Activated naive CD4-positive, alpha-beta T cell treated with anti-CD3 and anti-CD28 coated beads, Interleukin-2, amount 50 U/mL, for 72 hours (primary cell): ENCODE measurements around the gene SEPTIN10. TPM values are rescaled to one million over a fixed set of nuclear protein-coding genes. Genes with fewer than 3 reads are reported as not detected.
A peak's percentile ranks its signal among the peaks of the same experiment; 100 is the strongest.
"Not testable (repeated sequence)": the region's sequence is repeated elsewhere in the genome, so short reads cannot be mapped to it uniquely, and the experiment has no call there.

Source experiments
- ATAC-seq, 2 donors: fragments of 150-1000 bp; cut with Tn5 transposase; 2 replicates each; pipeline ENCODE4 v1.10.0; 2021; ENCODE audit warnings: mild to moderate bottlenecking in 2 of 2, moderate library complexity in 2 of 2
- DNase-seq, 2 donors: peaks; one replicate each; pipeline ENCODE4 v3.0.0; 2021 to 2022; ENCODE audit warnings: low spot score in 2 of 2
- H3K27ac Mint-ChIP-seq, 2 donors: one replicate each; pipeline ENCODE4 v1.8.0; 2022; ENCODE audit warnings: mild to moderate bottlenecking in 2 of 2, mixed read lengths in 2 of 2
- H3K36me3 Mint-ChIP-seq, 2 donors: one replicate each; pipeline ENCODE4 v1.8.0; 2022; ENCODE audit warnings: mixed read lengths in 2 of 2
- H3K9me3 Mint-ChIP-seq, 2 donors: one replicate each; pipeline ENCODE4 v1.8.0; 2022; ENCODE audit warnings: mixed read lengths in 2 of 2
- total RNA-seq, 2 donors: library from RNA; stranded (reverse); gene quantifications; one replicate each; pipeline ENCODE4 v1.2.3, GENCODE V29; 2022

SEPTIN10 gene
- 1 to 10 TPM; 2.1 to 3.5 TPM for total RNA-seq

- peaks cover 0 to 3% of the 10 kb centered on the region in 2 donors for H3K9me3 Mint-ChIP-seq
- H3K36me3 Mint-ChIP-seq = peaks cover 7 to 9% of the 10 kb centered on the region in 2 donors
- ATAC-seq = peak; percentile 89 to 90
- DNase-seq = peak; percentile 79 to 82
- peak within 1 kb of the TSS in 1 of 2 donors; percentile 42 for H3K27ac Mint-ChIP-seq
Observed at GRCh38 chr2:109613922-109614714, at the start of gene SEPTIN10, which contains the start of gene SOWAHC. TSS of gene SEPTIN10 (minus strand) at chr2:109613966. CDS start at chr2:109613827, 139 bp downstream. TSS of gene SOWAHC (plus strand) at chr2:109614364. CDS start at chr2:109614490, 126 bp downstream.

GRCh38 chr2:109662889-109663288, 49.1 kb upstream of the SEPTIN10 start:
- H3K27ac Mint-ChIP-seq = no peak overlapping the region
- H3K36me3 Mint-ChIP-seq = no peaks in the 10 kb centered on the region
- DNase-seq = no peak
- no peaks in the 10 kb centered on the region for H3K9me3 Mint-ChIP-seq
- ATAC-seq = no peak

- Mint-ChIP-seq H3K27ac (no peak overlapping the region), H3K36me3 (no peaks in the 10 kb centered on the region), H3K9me3 (no peaks in the 10 kb centered on the region)
- ATAC-seq (no peak), DNase-seq (no peak)
Observed at GRCh38 chr2:109660046-109660860, 46.5 kb upstream of the SEPTIN10 start.

DNA sequence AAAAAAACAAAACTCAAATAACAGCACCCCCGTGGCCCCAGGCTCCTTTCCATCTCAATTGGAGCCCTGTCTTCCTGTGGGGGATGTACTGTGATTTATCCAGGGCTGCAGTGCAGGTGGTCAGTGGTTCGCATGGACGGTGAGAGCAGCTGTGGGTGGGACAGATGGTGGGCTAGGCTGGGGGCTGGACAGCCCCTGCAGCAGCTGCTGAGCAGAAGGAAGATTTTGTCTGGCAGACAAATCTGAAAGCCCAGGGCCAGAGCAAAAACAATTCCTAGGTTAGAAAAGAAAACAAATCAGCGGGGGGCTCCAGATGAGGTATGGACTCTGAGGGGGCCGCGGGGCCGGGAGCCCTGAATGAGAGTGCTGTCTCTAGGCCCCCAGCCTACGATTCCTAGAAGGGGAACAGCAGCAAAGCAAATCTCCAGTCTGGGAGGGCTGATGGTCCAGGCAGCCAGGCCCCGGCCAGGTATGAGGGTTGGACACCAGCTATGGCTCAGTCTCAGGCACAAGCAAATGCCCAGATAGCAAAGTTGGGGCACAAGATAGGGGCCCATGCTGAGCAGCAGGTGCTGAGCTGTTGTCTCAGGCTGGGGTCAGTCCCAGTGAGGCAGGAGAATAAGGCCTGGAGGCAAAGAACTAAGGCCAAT, 45.8 kb upstream of the SEPTIN10 start:
- no peaks in the 10 kb centered on the region for H3K36me3 Mint-ChIP-seq
- no peaks in the 10 kb centered on the region for H3K9me3 Mint-ChIP-seq
- DNase-seq = no peak

GRCh38 chr2:109655287-109655686, 41.5 kb upstream of the SEPTIN10 start:
- no peak overlapping the region for H3K27ac Mint-ChIP-seq

More for the DNA sequence above, 45.8 kb upstream of the SEPTIN10 start:
- no peak for ATAC-seq
- H3K27ac Mint-ChIP-seq = no peak overlapping the region

GRCh38 chr2:109654326-109655050, 40.7 kb upstream of the SEPTIN10 start:
- no peaks in the 10 kb centered on the region for H3K36me3 Mint-ChIP-seq
- no peaks in the 10 kb centered on the region for H3K9me3 Mint-ChIP-seq
- ATAC-seq = no peak
- H3K27ac Mint-ChIP-seq = no peak overlapping the region
- no peak for DNase-seq

More at GRCh38 chr2:109655287-109655686, 41.5 kb upstream of the SEPTIN10 start:
- no peak for ATAC-seq
- H3K9me3 Mint-ChIP-seq = no peaks in the 10 kb centered on the region
- DNase-seq = no peak
- H3K36me3 Mint-ChIP-seq = no peaks in the 10 kb centered on the region

GRCh38 chr2:109649736-109650695, 36.2 kb upstream of the SEPTIN10 start:
- H3K36me3 Mint-ChIP-seq = no peaks in the 10 kb centered on the region
- H3K9me3 Mint-ChIP-seq = no peaks in the 10 kb centered on the region
- DNase-seq (no peak), ATAC-seq (no peak)
- H3K27ac Mint-ChIP-seq = no peak overlapping the region

DNA sequence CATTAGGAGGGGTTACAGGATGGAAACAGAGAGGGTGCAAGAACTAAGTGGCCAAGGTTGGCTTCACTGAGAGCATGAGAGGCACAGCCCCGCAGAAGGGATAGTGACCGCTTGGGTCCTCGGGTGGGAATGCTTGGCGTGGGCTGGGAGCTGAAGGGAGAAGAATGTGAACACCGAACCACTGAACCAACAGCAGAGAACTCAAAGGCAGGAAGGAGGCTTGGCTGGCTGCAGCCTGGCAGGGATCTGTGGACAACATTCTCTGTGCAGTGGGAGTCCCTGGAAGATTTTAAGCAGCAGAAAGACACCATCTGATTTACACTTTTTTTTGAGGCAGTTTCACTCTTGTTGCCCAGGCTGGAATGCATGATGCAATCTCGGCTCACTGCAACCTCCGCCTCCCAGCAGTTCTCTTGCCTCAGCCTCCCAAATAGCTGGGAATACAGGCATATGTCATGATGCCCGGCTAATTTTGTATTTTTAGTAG, 34.3 kb upstream of the SEPTIN10 start:
- H3K9me3 Mint-ChIP-seq = no peaks in the 10 kb centered on the region
- no peaks in the 10 kb centered on the region for H3K36me3 Mint-ChIP-seq
- DNase-seq = no peak
- no peak overlapping the region for H3K27ac Mint-ChIP-seq
- ATAC-seq = no peak

DNA sequence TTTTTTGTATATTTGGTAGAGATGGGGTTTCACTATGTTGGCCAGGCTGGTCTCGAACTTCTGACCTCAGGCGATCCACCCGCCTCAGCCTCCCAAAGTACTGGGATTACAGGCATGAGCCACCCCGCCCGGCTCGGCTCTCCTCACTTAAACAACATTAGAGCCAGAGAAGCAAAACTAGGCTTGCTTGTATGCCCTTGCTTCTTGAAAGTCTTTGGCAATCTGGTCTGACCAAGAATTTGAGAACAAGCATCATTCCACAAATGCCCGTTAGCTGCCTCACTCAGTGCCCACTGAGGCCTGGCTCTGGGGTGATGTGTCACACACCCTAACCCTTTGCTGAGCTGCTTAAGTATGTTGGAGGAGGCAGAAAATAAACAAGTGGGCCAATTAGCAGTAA, 33.9 kb upstream of the SEPTIN10 start:
- DNase-seq (no peak), ATAC-seq (no peak)
- no peak overlapping the region for H3K27ac Mint-ChIP-seq
- no peaks in the 10 kb centered on the region for H3K36me3 Mint-ChIP-seq
- no peaks in the 10 kb centered on the region for H3K9me3 Mint-ChIP-seq

DNA sequence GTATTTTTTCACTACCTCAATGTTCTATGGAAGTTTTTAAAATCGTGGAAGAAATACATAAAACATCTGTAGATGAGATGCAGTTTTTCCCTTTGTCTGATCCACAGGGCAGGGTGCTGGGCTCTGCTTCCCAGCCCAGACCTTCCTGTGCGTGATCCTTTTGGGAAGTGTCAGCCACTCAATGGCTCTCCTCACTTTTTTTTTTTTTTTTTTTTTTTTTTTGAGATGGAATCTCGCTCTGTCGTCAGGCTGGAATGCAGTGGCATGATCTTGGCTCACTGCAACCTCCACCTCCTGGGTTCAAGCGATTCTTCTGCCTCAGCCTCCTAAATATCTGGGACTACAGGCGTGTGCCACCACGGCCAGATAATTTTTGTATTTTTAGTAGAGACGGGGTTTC, 33.2 kb upstream of the SEPTIN10 start:
- DNase-seq (no peak), ATAC-seq (no peak)
- Mint-ChIP-seq H3K36me3 (no peaks in the 10 kb centered on the region), H3K27ac (no peak overlapping the region), H3K9me3 (no peaks in the 10 kb centered on the region)

DNA sequence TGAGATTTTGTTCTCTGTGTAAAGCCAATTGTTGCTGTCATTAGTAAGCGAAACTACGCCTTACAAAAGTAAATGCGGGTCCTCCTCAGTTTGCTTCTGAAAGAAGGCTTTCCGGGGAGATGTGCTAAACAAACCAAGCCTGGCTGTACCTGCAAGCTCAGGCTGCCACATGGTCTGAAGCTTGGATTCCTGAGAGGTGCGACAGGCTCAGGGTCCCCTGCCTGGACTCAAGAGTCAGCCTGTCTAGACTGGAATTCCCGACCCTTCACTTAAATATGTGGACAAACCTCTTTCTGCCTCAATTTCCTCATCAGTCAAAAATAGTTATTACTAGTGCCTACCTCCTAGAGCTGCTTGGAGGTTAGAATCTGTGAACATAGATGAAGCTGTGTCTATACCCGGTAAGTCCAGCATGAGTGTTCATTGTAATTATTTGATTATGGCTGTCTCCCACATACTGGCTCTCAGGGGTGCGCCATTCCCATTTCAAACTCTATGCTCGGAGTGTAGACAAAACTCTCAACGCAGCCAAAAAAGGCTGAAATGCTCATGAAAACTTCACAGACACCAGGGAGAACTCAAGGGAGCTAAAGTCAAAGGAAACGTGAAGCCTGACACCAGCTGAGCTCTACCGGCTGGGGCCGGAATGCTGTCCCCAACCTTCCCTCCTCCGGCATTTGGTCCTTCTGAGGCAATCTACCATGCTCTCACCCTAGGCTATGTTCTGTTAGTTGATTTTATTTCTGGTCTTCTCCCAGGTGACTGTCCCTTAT, 31.8 kb upstream of the SEPTIN10 start:
- ATAC-seq (no peak), DNase-seq (no peak)
- H3K9me3 Mint-ChIP-seq = no peaks in the 10 kb centered on the region
- no peaks in the 10 kb centered on the region for H3K36me3 Mint-ChIP-seq
- no peak overlapping the region for H3K27ac Mint-ChIP-seq

- DNase-seq (no peak), ATAC-seq (no peak)
- no peaks in the 10 kb centered on the region for H3K36me3 Mint-ChIP-seq
- no peak overlapping the region for H3K27ac Mint-ChIP-seq
- H3K9me3 Mint-ChIP-seq = no peaks in the 10 kb centered on the region
Observed at GRCh38 chr2:109644571-109645275, 31.0 kb upstream of the SEPTIN10 start.

GRCh38 chr2:109640000-109640399, 26.2 kb upstream of the SEPTIN10 start:
- H3K27ac Mint-ChIP-seq, DNase-seq, H3K36me3 Mint-ChIP-seq, H3K9me3 Mint-ChIP-seq, ATAC-seq: not testable (repeated sequence)

DNA sequence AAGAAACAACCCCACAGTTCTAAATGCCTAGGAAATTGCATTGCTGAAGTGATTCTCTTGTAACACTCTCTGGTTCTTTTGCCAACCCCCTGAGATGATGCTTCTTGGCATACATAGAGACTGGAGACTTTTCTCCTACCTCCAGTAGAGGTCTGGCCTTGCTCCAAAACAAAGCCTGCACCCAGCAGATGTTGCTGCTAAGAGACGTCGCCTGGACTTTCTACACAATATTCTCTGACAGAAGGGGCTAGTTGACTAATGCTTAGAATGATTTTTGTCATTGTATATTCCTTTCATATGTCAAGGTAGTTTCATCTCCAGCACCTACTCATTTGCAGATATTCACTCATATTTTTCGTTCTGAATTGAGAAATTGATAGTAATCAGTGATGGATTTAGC, 25.0 kb upstream of the SEPTIN10 start:
- H3K27ac Mint-ChIP-seq = no peak overlapping the region
- peak in 1 of 2 donors; percentile 62 for ATAC-seq
- H3K36me3 Mint-ChIP-seq = no peaks in the 10 kb centered on the region
- no peak for DNase-seq
- H3K9me3 Mint-ChIP-seq = no peaks in the 10 kb centered on the region
